Keratinocyte (primary cell): ENCODE measurements around the gene TMEM207.

Source experiments
- EZH2 ChIP-seq: IDR thresholded peaks from one replicate; pipeline ENCODE4 v1.6.1; 2012; ENCODE audit warnings: inconsistent platforms, mild to moderate bottlenecking, low read length, moderate library complexity
- TF ChIP-seq, protein P1 (sequence below), 3 experiments: IDR thresholded peaks in 1 of 3; conservative IDR thresholded peaks in 1 of 3; optimal IDR thresholded peaks in 1 of 3; 2 replicates in 2 of 3; 3 replicates in 1 of 3; pipeline versions ENCODE3 to v1.5.1; 2011; ENCODE audit warnings: low read length in 3 of 3, mild to moderate bottlenecking in 3 of 3, moderate library complexity in 2 of 3, control low read depth in 1 of 3, inconsistent platforms in 1 of 3; ENCODE audit not compliant: insufficient read depth in 2 of 3; ENCODE audit errors: extremely low read depth in 1 of 3

DNA sequence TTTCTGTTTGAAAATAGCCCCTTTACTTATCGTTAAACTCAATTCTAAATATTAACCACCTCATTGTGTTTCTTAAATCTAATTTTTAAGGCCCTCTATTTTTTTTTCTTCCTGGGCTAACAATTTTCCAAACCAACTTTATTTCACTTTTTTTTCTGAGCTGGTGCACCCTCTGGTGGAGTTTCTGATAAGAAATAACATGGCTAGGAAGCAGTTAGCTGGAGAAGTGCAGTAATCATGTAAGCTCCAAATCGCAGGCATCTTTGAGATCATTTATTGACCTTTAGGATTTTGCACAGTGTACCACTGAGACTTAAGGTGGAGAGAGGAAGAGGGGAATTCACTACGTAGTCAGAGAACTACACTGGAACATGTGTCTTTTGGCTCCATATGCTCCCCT lies 6.4 kb downstream of the TMEM207 start:
- TF ChIP-seq, protein P1, sequence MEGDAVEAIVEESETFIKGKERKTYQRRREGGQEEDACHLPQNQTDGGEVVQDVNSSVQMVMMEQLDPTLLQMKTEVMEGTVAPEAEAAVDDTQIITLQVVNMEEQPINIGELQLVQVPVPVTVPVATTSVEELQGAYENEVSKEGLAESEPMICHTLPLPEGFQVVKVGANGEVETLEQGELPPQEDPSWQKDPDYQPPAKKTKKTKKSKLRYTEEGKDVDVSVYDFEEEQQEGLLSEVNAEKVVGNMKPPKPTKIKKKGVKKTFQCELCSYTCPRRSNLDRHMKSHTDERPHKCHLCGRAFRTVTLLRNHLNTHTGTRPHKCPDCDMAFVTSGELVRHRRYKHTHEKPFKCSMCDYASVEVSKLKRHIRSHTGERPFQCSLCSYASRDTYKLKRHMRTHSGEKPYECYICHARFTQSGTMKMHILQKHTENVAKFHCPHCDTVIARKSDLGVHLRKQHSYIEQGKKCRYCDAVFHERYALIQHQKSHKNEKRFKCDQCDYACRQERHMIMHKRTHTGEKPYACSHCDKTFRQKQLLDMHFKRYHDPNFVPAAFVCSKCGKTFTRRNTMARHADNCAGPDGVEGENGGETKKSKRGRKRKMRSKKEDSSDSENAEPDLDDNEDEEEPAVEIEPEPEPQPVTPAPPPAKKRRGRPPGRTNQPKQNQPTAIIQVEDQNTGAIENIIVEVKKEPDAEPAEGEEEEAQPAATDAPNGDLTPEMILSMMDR (optimal IDR thresholded peaks at IDR 0.05 in 1 of 3, IDR thresholded peaks at IDR 0.05 in 1 of 3, conservative IDR thresholded peaks at IDR 0.05 in 1 of 3; ENCODE audit: extremely low read depth in 1 of 3, insufficient read depth in 2 of 3, low read length in 3 of 3) = peak in 2 of 3 experiments; percentile 22 to 34
- TF ChIP-seq EZH2 = no peak
